HG03575 (cell line): ENCODE measurements around the gene KRT83.

ENCODE experiments used
- ATAC-seq: cut with Tn5 transposase; IDR thresholded peaks from one replicate; pipeline ENCODE4 v1.9.1; 2021; ENCODE audit not compliant: unreplicated experiment, insufficient number of reproducible peaks, low FRiP score; ENCODE audit errors: extremely low read depth

KRT83 gene

GRCh38 chr12:52277486-52278245 lies 43.5 kb downstream of the KRT83 start:
- ATAC-seq, result no peak

GRCh38 chr12:52275686-52276085 lies 45.5 kb downstream of the KRT83 start:
- ATAC-seq, result no peak

- no peak for ATAC-seq
Observed at GRCh38 chr12:52274521-52275120, 46.6 kb downstream of the KRT83 start, which contains the start of gene KRT86. KRT86 (plus strand) TSS chr12:52274645; CDS start chr12:52301917, 27,272 bp downstream.

GRCh38 chr12:52271158-52271557 lies 50.0 kb downstream of the KRT83 start:
- no peak for ATAC-seq

GRCh38 chr12:52270541-52271070 lies 50.6 kb downstream of the KRT83 start:
- ATAC-seq, result no peak

GRCh38 chr12:52268212-52268611 lies 53.0 kb downstream of the KRT83 start:
- no peak for ATAC-seq

GRCh38 chr12:52267699-52268098 lies 53.5 kb downstream of the KRT83 start:
- ATAC-seq, result no peak

- ATAC-seq, result no peak
Observed at GRCh38 chr12:52267266-52267665, 53.9 kb downstream of the KRT83 start.

GRCh38 chr12:52266514-52266913 lies 54.7 kb downstream of the KRT83 start:
- no peak for ATAC-seq

- ATAC-seq, result no peak
Observed at GRCh38 chr12:52264435-52264825, 56.8 kb downstream of the KRT83 start.
